SKM-1 treated with dmso at 0.1 percent for 144 hours (cell line): ENCODE data around the gene HMGN4.
A peak's percentile ranks its signal among the peaks of the same experiment; 100 is the strongest.
"Not testable (repeated sequence)": the region's sequence is repeated elsewhere in the genome, so short reads cannot be mapped to it uniquely, and the experiment has no call there.

ENCODE experiments used
- DNase-seq: peaks from one replicate; lab custom pipeline; 2025; ENCODE audit not compliant: unreplicated experiment; lab: John Stamatoyannopoulos, UW

The HMGN4 gene

DNA sequence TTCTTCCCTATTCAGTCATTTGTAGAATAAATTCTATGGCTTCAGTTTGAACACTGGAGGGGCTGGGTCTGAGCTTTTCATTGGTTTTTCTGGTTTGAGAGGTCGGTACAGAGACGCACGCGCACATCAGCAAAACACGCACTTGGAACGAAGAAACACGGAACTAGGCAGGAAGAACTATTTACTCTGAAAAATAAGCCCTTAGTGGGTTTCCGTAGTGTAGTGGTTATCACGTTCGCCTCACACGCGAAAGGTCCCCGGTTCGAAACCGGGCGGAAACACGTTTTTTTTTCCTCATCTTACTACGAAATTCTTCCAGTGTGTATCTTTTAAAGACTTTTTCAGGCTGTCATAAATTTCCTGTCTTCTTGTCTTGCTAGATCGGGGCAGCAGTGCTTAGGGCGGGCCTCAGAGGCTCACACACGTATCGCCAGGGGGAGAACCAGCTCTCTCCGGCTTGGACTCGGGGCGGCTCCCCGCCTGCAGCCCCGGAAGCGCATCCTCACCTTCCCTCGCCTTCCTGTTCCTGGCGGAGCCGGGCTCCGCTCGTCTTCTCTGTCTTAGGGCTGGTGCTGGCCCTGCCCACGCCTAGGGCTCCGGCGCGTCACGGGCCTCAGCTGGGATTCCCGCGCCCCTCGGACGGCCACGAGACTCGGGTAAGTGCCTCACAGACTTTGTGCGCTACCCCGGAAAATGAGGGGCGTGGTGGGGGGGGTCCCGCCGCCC lies at the start of gene HMGN4:
TSS of gene HMGN4 (plus strand) at position 521 of the 726 bp plus-strand sequence. CDS start 6,841 bp downstream, outside the sequence.
- peak; percentile 92 for DNase-seq

GRCh38 chr6:26489996-26490964 lies 47.9 kb upstream of the HMGN4 start:
- DNase-seq: no peak

- DNase-seq: no peak
Observed at GRCh38 chr6:26491604-26492003, 46.6 kb upstream of the HMGN4 start.

DNA sequence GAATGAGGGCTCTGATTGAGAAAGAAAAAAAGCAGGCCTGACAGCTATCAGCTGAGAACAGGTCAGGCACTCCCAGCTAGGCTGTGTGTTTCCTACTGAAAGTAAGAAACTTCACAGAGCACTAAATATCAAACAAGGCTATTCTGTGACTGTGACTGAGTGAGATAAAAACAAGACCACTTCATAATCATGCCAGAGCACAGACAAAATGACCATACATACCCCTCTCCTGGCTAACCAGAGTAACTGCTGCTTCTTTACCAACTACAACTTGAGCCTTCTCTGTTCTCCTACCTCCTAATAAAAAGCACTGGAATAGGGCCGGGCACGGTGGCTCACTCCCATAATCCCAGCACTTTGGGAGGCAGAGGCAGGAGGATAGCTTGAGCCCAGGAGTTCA lies 44.9 kb upstream of the HMGN4 start:
- no peak for DNase-seq

GRCh38 chr6:26494117-26494516 lies 44.0 kb upstream of the HMGN4 start:
- DNase-seq: no peak

- DNase-seq: no peak
Observed at GRCh38 chr6:26495281-26495680, 42.9 kb upstream of the HMGN4 start.

DNA sequence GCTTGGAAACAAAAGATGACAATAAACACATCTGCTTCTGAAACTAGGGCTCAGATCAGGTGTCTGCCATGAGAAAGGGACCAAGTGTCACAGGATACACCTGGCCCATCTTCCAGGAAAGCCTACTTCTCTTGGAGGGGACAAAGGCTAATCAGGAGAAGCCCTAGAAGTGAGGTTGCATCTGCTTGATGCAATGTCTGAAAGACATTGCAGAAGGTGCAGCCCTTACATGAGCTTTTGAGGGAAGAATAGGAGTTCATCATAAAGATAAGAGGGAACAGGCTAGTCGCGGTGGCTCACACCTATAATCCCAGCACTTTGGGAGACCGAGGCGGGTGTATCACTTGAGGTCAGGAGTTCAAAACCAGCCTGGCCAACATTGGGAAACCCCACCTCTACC lies 40.6 kb upstream of the HMGN4 start:
- no peak for DNase-seq

DNA sequence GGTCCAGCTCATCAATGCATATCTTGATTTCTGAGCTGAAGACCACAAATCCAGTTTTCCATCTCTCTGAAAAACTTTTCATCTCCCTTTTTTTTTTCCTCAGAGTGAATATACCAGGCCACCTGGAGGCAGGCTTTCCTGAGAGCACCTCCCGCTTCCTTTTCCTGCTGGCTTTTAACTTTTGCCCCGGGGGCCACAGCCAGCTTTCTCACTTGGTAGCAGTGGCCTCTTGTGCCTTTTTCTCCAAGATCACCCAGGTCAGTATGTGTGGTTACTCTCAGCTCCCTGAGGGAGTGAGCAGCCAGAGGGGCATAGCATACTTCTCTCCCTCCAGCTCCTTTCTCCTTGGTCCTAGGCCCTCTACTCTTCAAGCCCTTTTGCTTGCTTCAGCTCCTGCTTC lies 38.1 kb upstream of the HMGN4 start, which contains the start of gene BTN1A1:
TSS of gene BTN1A1 (plus strand) at position 202 of the 400 bp plus-strand sequence. CDS start 984 bp downstream, outside the sequence.
- no peak for DNase-seq

DNA sequence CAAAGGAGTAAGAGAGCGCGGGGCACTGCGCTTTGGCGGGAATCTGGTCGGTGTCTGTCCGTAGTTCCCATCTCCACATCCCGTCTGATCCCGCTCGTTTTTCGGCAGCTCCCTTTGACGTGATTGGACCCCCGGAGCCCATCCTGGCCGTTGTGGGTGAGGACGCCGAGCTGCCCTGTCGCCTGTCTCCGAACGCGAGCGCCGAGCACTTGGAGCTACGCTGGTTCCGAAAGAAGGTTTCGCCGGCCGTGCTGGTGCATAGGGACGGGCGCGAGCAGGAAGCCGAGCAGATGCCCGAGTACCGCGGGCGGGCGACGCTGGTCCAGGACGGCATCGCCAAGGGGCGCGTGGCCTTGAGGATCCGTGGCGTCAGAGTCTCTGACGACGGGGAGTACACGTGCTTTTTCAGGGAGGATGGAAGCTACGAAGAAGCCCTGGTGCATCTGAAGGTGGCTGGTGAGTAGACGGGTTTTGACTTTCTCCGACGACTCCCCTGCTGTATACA lies 36.6 kb upstream of the HMGN4 start:
- no peak for DNase-seq

- no peak for DNase-seq
Observed at GRCh38 chr6:26502165-26502564, 36.0 kb upstream of the HMGN4 start.

DNA sequence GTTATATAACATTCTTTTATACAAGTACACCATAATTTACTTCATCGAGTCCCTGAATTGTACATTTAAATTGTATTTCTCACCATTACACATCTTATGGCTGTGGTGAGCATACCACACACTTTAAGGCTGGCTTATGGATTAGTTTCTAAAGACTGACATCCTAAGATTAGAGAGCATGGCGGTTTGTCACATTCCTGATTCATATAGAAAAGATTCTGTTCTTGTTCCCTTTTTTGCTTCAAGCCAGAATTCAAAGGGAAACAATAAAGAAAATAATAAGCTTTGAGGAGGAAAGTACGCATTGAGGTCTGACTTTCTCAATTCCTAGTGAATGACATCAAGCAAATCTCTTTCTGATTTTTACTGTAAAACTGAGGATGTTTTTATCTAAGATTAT lies 35.5 kb upstream of the HMGN4 start:
- DNase-seq: no peak

GRCh38 chr6:26507658-26508057 lies 30.5 kb upstream of the HMGN4 start:
- no peak for DNase-seq

GRCh38 chr6:26511033-26511432 lies 27.1 kb upstream of the HMGN4 start:
- not testable (repeated sequence) for DNase-seq

- no peak for DNase-seq
Observed at GRCh38 chr6:26514984-26515383, 23.2 kb upstream of the HMGN4 start.

GRCh38 chr6:26516481-26517427 lies 21.4 kb upstream of the HMGN4 start:
- no peak for DNase-seq

DNA sequence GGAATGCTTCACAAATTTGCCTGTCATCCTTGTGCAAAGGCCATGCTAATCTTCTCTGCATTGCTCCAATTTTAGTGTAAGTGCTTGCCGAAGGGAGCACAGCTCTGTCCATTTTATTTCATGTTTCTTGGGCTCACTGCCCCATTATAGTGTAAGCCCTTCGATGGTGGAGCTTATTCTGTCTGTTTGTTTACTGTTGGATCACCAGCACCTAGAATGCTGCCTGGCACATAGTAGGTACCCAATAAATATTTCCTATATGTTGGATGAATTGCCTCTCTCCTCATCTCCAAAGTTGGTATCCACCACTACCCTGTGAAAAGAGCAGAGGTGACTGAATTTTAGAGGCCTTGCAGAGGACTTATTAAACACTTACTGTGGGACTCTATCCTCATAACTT lies 18.8 kb upstream of the HMGN4 start:
- no peak for DNase-seq

GRCh38 chr6:26520237-26520849 lies 17.8 kb upstream of the HMGN4 start:
- no peak for DNase-seq

GRCh38 chr6:26520850-26521599 lies 17.1 kb upstream of the HMGN4 start:
- DNase-seq: peak; percentile 63

- DNase-seq: peak; percentile 50
Observed at GRCh38 chr6:26521600-26522391, 16.4 kb upstream of the HMGN4 start.
